ENCODE results near the gene DHX35. TPM values are rescaled to one million over a fixed set of nuclear protein-coding genes. Genes with fewer than 3 reads are reported as not detected.

Gene DHX35
- total RNA-seq, 1 donor from 2014 or later: 15.8 TPM

- no peaks in the 10 kb centered on the region for H3K27me3 ChIP-seq (ENCODE audit: low read depth)
- TF ChIP-seq, protein P1, sequence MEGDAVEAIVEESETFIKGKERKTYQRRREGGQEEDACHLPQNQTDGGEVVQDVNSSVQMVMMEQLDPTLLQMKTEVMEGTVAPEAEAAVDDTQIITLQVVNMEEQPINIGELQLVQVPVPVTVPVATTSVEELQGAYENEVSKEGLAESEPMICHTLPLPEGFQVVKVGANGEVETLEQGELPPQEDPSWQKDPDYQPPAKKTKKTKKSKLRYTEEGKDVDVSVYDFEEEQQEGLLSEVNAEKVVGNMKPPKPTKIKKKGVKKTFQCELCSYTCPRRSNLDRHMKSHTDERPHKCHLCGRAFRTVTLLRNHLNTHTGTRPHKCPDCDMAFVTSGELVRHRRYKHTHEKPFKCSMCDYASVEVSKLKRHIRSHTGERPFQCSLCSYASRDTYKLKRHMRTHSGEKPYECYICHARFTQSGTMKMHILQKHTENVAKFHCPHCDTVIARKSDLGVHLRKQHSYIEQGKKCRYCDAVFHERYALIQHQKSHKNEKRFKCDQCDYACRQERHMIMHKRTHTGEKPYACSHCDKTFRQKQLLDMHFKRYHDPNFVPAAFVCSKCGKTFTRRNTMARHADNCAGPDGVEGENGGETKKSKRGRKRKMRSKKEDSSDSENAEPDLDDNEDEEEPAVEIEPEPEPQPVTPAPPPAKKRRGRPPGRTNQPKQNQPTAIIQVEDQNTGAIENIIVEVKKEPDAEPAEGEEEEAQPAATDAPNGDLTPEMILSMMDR (IDR thresholded peaks at IDR 0.05; ENCODE audit: borderline replicate concordance): no peak
- H3K9me3 ChIP-seq (replicated peaks): no peaks in the 10 kb centered on the region
- H3K36me3 ChIP-seq: peaks cover 70% of the 10 kb centered on the region
- intact Hi-C loops (cut with micrococcal nuclease): loop anchor here (10.0 kb wide), 1 partner anchor 116 kb away; the partner anchor contains the start of gene FAM83D
- no peaks in the 10 kb centered on the region for H3K4me1 ChIP-seq
- H3K27ac ChIP-seq (replicated peaks): no peak overlapping the region
- DNase-seq: no peak
- no peak overlapping the region for H3K4me3 ChIP-seq
Measured at GRCh38 chr20:39041067-39041466, 78.9 kb downstream of the DHX35 start.

- H3K9me3 ChIP-seq (replicated peaks): no peaks in the 10 kb centered on the region
- no peak overlapping the region for H3K4me3 ChIP-seq
- H3K27ac ChIP-seq (replicated peaks): no peak overlapping the region
- DNase-seq: no peak
- H3K27me3 ChIP-seq (ENCODE audit: low read depth): no peaks in the 10 kb centered on the region
- TF ChIP-seq, protein P1 (IDR thresholded peaks at IDR 0.05; ENCODE audit: borderline replicate concordance): no peak
- H3K36me3 ChIP-seq: peaks cover 55% of the 10 kb centered on the region
- no peaks in the 10 kb centered on the region for H3K4me1 ChIP-seq
- intact Hi-C loops (cut with micrococcal nuclease): loop anchor here (10.0 kb wide), 1 partner anchor 118 kb away; the partner anchor contains the start of gene FAM83D
Measured at GRCh38 chr20:39042279-39043150, 80.4 kb downstream of the DHX35 start.

- no peaks in the 10 kb centered on the region for H3K9me3 ChIP-seq (replicated peaks)
- no peak for DNase-seq
- no peak overlapping the region for H3K27ac ChIP-seq (replicated peaks)
- peaks cover 37% of the 10 kb centered on the region for H3K36me3 ChIP-seq
- TF ChIP-seq, protein P1 (IDR thresholded peaks at IDR 0.05; ENCODE audit: borderline replicate concordance): no peak
- H3K27me3 ChIP-seq (ENCODE audit: low read depth): no peaks in the 10 kb centered on the region
- intact Hi-C loops (cut with micrococcal nuclease): loop anchor here (10.0 kb wide), 1 partner anchor 120 kb away; the partner anchor contains the start of gene FAM83D
- H3K4me3 ChIP-seq: no peak overlapping the region
- peaks cover 2% of the 10 kb centered on the region for H3K4me1 ChIP-seq
Measured at GRCh38 chr20:39044501-39044900, 82.4 kb downstream of the DHX35 start.

- intact Hi-C loops (cut with micrococcal nuclease): loop anchor here (10.0 kb wide), 1 partner anchor 121 kb away; the partner anchor contains the start of gene FAM83D
- H3K4me1 ChIP-seq: peaks cover 14% of the 10 kb centered on the region
- TF ChIP-seq, protein P1 (IDR thresholded peaks at IDR 0.05; ENCODE audit: borderline replicate concordance): no peak
- H3K27me3 ChIP-seq (ENCODE audit: low read depth): no peaks in the 10 kb centered on the region
- no peak overlapping the region for H3K27ac ChIP-seq (replicated peaks)
- DNase-seq: no peak
- H3K36me3 ChIP-seq: peaks cover 25% of the 10 kb centered on the region
- H3K4me3 ChIP-seq: no peak overlapping the region
- H3K9me3 ChIP-seq (replicated peaks): no peaks in the 10 kb centered on the region
Measured at GRCh38 chr20:39045676-39046075, 83.5 kb downstream of the DHX35 start.

DNA sequence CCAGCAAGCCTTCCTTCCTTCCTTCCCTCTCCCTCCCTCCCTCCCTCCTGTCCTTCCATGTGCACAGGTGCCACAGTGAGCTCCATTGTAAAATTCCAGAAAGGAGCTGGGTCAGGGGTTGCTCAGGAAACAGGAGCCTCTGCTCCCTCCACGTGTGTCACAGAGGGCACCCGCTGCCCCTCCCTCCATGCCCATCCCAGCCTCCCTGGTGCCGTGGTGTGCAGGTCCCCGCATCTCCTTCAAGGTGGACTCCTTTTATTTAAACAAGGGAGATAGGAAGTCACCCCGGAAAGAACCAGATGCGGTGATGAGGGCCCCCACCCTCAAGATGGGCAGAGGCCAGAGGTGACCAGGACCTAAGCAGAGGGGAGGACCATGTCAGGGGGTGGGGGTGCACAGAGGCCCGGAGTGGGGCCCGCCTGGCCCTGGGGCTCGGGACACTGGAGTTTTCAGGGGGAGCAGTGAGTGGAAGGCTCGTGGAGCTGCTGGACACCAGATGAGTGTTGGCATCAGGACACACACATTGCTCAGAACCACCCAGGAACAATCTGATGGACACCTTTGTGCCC, 85.4 kb downstream of the DHX35 start:
- Histone ChIP-seq H3K36me3 (peaks cover 8% of the 10 kb centered on the region), H3K9me3 (replicated peaks) (no peaks in the 10 kb centered on the region), H3K27me3 (ENCODE audit: low read depth) (peaks cover under 1% of the 10 kb centered on the region), H3K27ac (replicated peaks) (no peak overlapping the region), H3K4me3 (no peak overlapping the region), H3K4me1 (peaks cover 14% of the 10 kb centered on the region)
- DNase-seq: no peak
- TF ChIP-seq, protein P1 (IDR thresholded peaks at IDR 0.05; ENCODE audit: borderline replicate concordance): no peak
- intact Hi-C loops (cut with micrococcal nuclease): loop anchor here (10.0 kb wide), 1 partner anchor 123 kb away; the partner anchor contains the start of gene FAM83D
